GM23338 (cell line): ENCODE measurements around the gene COX17. TPM values are rescaled to one million over a fixed set of nuclear protein-coding genes. Genes with fewer than 3 reads are reported as not detected.
A peak's percentile ranks its signal among the peaks of the same experiment; 100 is the strongest.

ENCODE experiments used
- ATAC-seq: fragments of 200-7000 bp; cut with Tn5 transposase; 3 replicates; pipeline ENCODE4 v1.9.1; 2020
- DNase-seq: peaks from one replicate; pipeline ENCODE4 v3.0.0-alpha.2; 2015; ENCODE audit warnings: low spot score
- H2AFZ ChIP-seq: fragments of 200-600 bp; sonication (generic); 2 replicates; pipeline ENCODE4 v1.8.0; 2016; ENCODE audit warnings: antibody characterized with exemption, mild to moderate bottlenecking, moderate library complexity
- H3F3A ChIP-seq: fragments of 200-600 bp; sonication (generic); replicated peaks from 2 replicates; pipeline ENCODE4 v1.8.0; 2017; ENCODE audit warnings: antibody characterized with exemption, mixed run types, low read depth
- H3K27ac ChIP-seq: fragments of 200-600 bp; sonication (generic); 2 replicates; pipeline ENCODE4 v1.6.1; 2016; ENCODE audit warnings: low read depth
- H3K27me3 ChIP-seq: fragments of 200-600 bp; sonication (generic); 2 replicates; pipeline ENCODE4 v1.8.0; 2016; ENCODE audit warnings: mild to moderate bottlenecking, mixed run types, moderate library complexity; ENCODE audit not compliant: insufficient read depth
- H3K36me3 ChIP-seq: fragments of 200-600 bp; sonication (generic); 2 replicates; pipeline ENCODE4 v1.8.0; 2016; ENCODE audit warnings: mild to moderate bottlenecking; ENCODE audit not compliant: insufficient read depth
- H3K4me1 ChIP-seq: fragments of 200-600 bp; sonication (generic); 2 replicates; pipeline ENCODE4 v1.8.0; 2016; ENCODE audit warnings: mild to moderate bottlenecking, moderate library complexity; ENCODE audit not compliant: insufficient read depth
- H3K4me2 ChIP-seq: fragments of 200-600 bp; sonication (generic); 2 replicates; pipeline ENCODE4 v1.7.1; 2017; ENCODE audit warnings: mixed run types
- H3K4me3 ChIP-seq: fragments of 200-600 bp; sonication (generic); 2 replicates; pipeline ENCODE4 v1.6.1; 2016; ENCODE audit warnings: mixed run types
- H3K79me2 ChIP-seq: fragments of 200-600 bp; sonication (generic); replicated peaks from 2 replicates; pipeline ENCODE4 v1.8.0; 2017; ENCODE audit warnings: mild to moderate bottlenecking; ENCODE audit not compliant: insufficient read depth
- H3K9me2 ChIP-seq: fragments of 200-600 bp; sonication (generic); 2 replicates; pipeline ENCODE4 v1.8.0; 2017; ENCODE audit not compliant: insufficient read depth
- H4K20me1 ChIP-seq: fragments of 200-600 bp; sonication (generic); replicated peaks from 2 replicates; pipeline ENCODE4 v1.8.0; 2017; ENCODE audit warnings: mild to moderate bottlenecking; ENCODE audit not compliant: insufficient read depth
- H3K27ac Mint-ChIP-seq: 2 replicates; pipeline ENCODE4 v1.8.0; 2020; ENCODE audit warnings: inconsistent platforms, mild to moderate bottlenecking, moderate library complexity, mixed read lengths
- H3K27me3 Mint-ChIP-seq: 3 replicates; pipeline ENCODE4 v1.8.0; 2022; ENCODE audit warnings: low read depth, mild to moderate bottlenecking, moderate library complexity, mixed read lengths, inconsistent platforms; ENCODE audit not compliant: insufficient read depth, poor library complexity
- H3K36me3 Mint-ChIP-seq: 3 replicates; pipeline ENCODE4 v1.8.0; 2021; ENCODE audit warnings: low read depth, mild to moderate bottlenecking, inconsistent platforms, moderate library complexity, mixed read lengths
- H3K4me1 Mint-ChIP-seq: 3 replicates; pipeline ENCODE4 v1.8.0; 2020; ENCODE audit warnings: mild to moderate bottlenecking, inconsistent platforms, mixed read lengths
- H3K4me3 Mint-ChIP-seq: 3 replicates; pipeline ENCODE4 v1.8.0; 2021; ENCODE audit warnings: moderate library complexity, mild to moderate bottlenecking, inconsistent platforms, mixed read lengths
- H3K9me3 Mint-ChIP-seq: 3 replicates; pipeline ENCODE4 v1.8.0; 2020; ENCODE audit warnings: moderate library complexity, mild to moderate bottlenecking, inconsistent platforms, mixed read lengths
- CREB1 ChIP-seq: fragments of 250-450 bp; sonication (Bioruptor Pico); IDR thresholded peaks from 2 replicates; pipeline ENCODE4 v1.5.0; 2020; ENCODE audit warnings: low read depth, mild to moderate bottlenecking, moderate library complexity
- CTCF ChIP-seq, 2 experiments: fragments of 200-600 bp in 1 of 2; sonication (generic) in 1 of 2; conservative IDR thresholded peaks; 2 replicates each; pipeline versions ENCODE4 v1.5.1 to v1.6.1; 2016 to 2017; ENCODE audit warnings: antibody characterized with exemption in 2 of 2, low read depth in 2 of 2, mild to moderate bottlenecking in 2 of 2, moderate library complexity in 1 of 2
- ETS1 ChIP-seq: IDR thresholded peaks from 2 replicates; pipeline ENCODE4 v1.6.1; 2016; ENCODE audit warnings: antibody characterized with exemption
- EZH2 ChIP-seq: fragments of 200-600 bp; sonication (generic); IDR thresholded peaks from one replicate; pipeline ENCODE4 v1.8.0; 2017; ENCODE audit warnings: antibody characterized with exemption, mild to moderate bottlenecking, low read depth; ENCODE audit not compliant: unreplicated experiment
- EZH2phosphoT487 ChIP-seq: fragments of 200-600 bp; sonication (generic); IDR thresholded peaks from one replicate; pipeline ENCODE4 v1.8.1; 2018; ENCODE audit warnings: antibody characterized with exemption; ENCODE audit not compliant: unreplicated experiment
- JUNB ChIP-seq: IDR thresholded peaks from one replicate; pipeline ENCODE4 v1.6.1; 2016; ENCODE audit warnings: antibody characterized with exemption; ENCODE audit not compliant: unreplicated experiment
- NANOG ChIP-seq: IDR thresholded peaks from 2 replicates; pipeline ENCODE4 v1.6.1; 2016; ENCODE audit warnings: antibody characterized with exemption, borderline replicate concordance
- POLR2AphosphoS5 ChIP-seq: IDR thresholded peaks from 2 replicates; pipeline ENCODE4 v1.6.1; 2016; ENCODE audit warnings: antibody characterized with exemption, low read depth
- REST ChIP-seq: IDR thresholded peaks from one replicate; pipeline ENCODE4 v1.6.1; 2018; ENCODE audit warnings: antibody characterized with exemption; ENCODE audit not compliant: unreplicated experiment
- STAT1 ChIP-seq: IDR thresholded peaks from one replicate; pipeline ENCODE4 v1.6.1; 2016; ENCODE audit warnings: antibody characterized with exemption; ENCODE audit not compliant: unreplicated experiment
- ZNF114 ChIP-seq: fragments of 250-450 bp; sonication (Bioruptor Pico); IDR thresholded peaks from 2 replicates; pipeline ENCODE4 v1.5.0; 2020; ENCODE audit warnings: mild to moderate bottlenecking, moderate library complexity
- ZNF331 ChIP-seq: fragments of 250-450 bp; sonication (Bioruptor Pico); IDR thresholded peaks from 2 replicates; pipeline ENCODE4 v1.5.0; 2020; ENCODE audit warnings: low read depth, mild to moderate bottlenecking, moderate library complexity
- ZNF462 ChIP-seq: fragments of 250-450 bp; sonication (Bioruptor Pico); IDR thresholded peaks from 2 replicates; pipeline ENCODE4 v1.5.0; 2020; ENCODE audit warnings: mild to moderate bottlenecking, moderate library complexity
- polyA plus RNA-seq: library from polyadenylated mRNA; unstranded; fragments of >200 nt; fragmentation: Nextera tagmentation; extraction: Ambion mirVana; gene quantifications from 2 replicates; pipeline ENCODE4 v1.2.1, GENCODE V29; 2016
- total RNA-seq: library from RNA; depleted of rRNA; stranded (reverse); fragments of >200 nt; shearing (Covaris generic); gene quantifications from 2 replicates; pipeline ENCODE4 v1.2.3, GENCODE V29; 2014

Gene COX17
- total and polyA plus RNA-seq, 2 experiments from 2014 or later: 24.0 to 324 TPM

- H3K4me1 Mint-ChIP-seq: peaks cover 13% of the 10 kb centered on the region; the same call in 2 of the 3 replicates
- Histone ChIP-seq H4K20me1 (no peaks in the 10 kb centered on the region), H3K27me3 (no peaks in the 10 kb centered on the region), H3K27ac (no peak overlapping the region), H3K36me3 (no peaks in the 10 kb centered on the region), H3K4me2 (no peak overlapping the region), H3K79me2 (no peaks in the 10 kb centered on the region), H2AFZ (peak overlapping the region; percentile 86; the same call in 1 of the 2 replicates), H3K4me1 (no peaks in the 10 kb centered on the region), H3F3A (no peaks in the 10 kb centered on the region), H3K4me3 (no peak overlapping the region), H3K9me2 (no peaks in the 10 kb centered on the region)
- H3K4me3 Mint-ChIP-seq: no peak overlapping the region
- TF ChIP-seq REST (no peak), ZNF331 (CRISPR knock-in tag) (no peak), ETS1 (no peak), JUNB (no peak), ZNF114 (no peak), CTCF (conservative IDR thresholded peaks at IDR 0.05; ENCODE audit: low read depth in 2 of 2) (no peak), EZH2phosphoT487 (no peak), ZNF462 (no peak), STAT1 (no peak), POLR2AphosphoS5 (no peak), CREB1 (CRISPR knock-in tag) (no peak), NANOG (no peak), EZH2 (no peak)
- DNase-seq (no peak), ATAC-seq (no peak)
- no peaks in the 10 kb centered on the region for H3K27me3 Mint-ChIP-seq
- H3K9me3 Mint-ChIP-seq: no peaks in the 10 kb centered on the region
- H3K36me3 Mint-ChIP-seq: no peaks in the 10 kb centered on the region
- no peak overlapping the region for H3K27ac Mint-ChIP-seq
Measured at GRCh38 chr3:119630880-119631329, 46.3 kb downstream of the COX17 start.
